ENCODE measurements around the gene RHBDL3. TPM values are rescaled to one million over a fixed set of nuclear protein-coding genes. Genes with fewer than 3 reads are reported as not detected.

The RHBDL3 gene
- total RNA-seq, 4 donors from 2014 or later: 0.29 to 3.8 (median 2.4) TPM; not detected in 1

- TF ChIP-seq POLR2A (IDR thresholded peaks at IDR 0.05): peak in 1 of 2 donors; percentile 54
- peak in 1 of 4 experiments; percentile 14 for TF ChIP-seq CTCF (IDR thresholded peaks at IDR 0.05)
- intact Hi-C loops (cut with DNase I; ENCODE audit: low total_unique reads): no loop called here
- no peaks in the 10 kb centered on the region for H3K4me1 ChIP-seq
- H3K4me3 ChIP-seq: peak within 1 kb of the TSS; percentile 52 to 58
- H3K36me3 ChIP-seq: no peaks in the 10 kb centered on the region
- H3K9me3 ChIP-seq: no peaks in the 10 kb centered on the region
- peak; percentile 66 to 82 for DNase-seq
- H3K27ac ChIP-seq: peak within 1 kb of the TSS; percentile 82 to 85
- H3K27me3 ChIP-seq: no peaks in the 10 kb centered on the region
These were observed 76.4 kb downstream of the RHBDL3 start, which contains the start of gene C17orf75 for GRCh38 chr17:32341857-32342602. Gene C17orf75 (minus strand): TSS chr17:32342173. CDS start chr17:32342139, 34 bp downstream.

GRCh38 chr17:32342603-32343325, 77.1 kb downstream of the RHBDL3 start:
- TF ChIP-seq CTCF (IDR thresholded peaks at IDR 0.05): no peak
- TF ChIP-seq POLR2A (IDR thresholded peaks at IDR 0.05): no peak
- DNase-seq: no peak
- Histone ChIP-seq H3K4me1 (no peaks in the 10 kb centered on the region), H3K4me3 (peak overlapping the region; percentile 52 to 58), H3K9me3 (no peaks in the 10 kb centered on the region), H3K27ac (peak overlapping the region; percentile 82 to 85), H3K27me3 (no peaks in the 10 kb centered on the region), H3K36me3 (no peaks in the 10 kb centered on the region)
- intact Hi-C loops (cut with DNase I; ENCODE audit: low total_unique reads): no loop called here

GRCh38 chr17:32345951-32346600, 80.4 kb downstream of the RHBDL3 start:
- Histone ChIP-seq H3K9me3 (no peaks in the 10 kb centered on the region), H3K36me3 (no peaks in the 10 kb centered on the region), H3K4me3 (no peak overlapping the region), H3K27ac (no peak overlapping the region), H3K27me3 (no peaks in the 10 kb centered on the region), H3K4me1 (no peaks in the 10 kb centered on the region)
- no peak for TF ChIP-seq CTCF (IDR thresholded peaks at IDR 0.05)
- no peak for TF ChIP-seq POLR2A (IDR thresholded peaks at IDR 0.05)
- DNase-seq: no peak
- intact Hi-C loops (cut with DNase I; ENCODE audit: low total_unique reads): no loop called here

GRCh38 chr17:32348483-32348800, 82.8 kb downstream of the RHBDL3 start:
- Histone ChIP-seq H3K36me3 (no peaks in the 10 kb centered on the region), H3K27ac (no peak overlapping the region), H3K4me1 (peaks cover 7 to 8% of the 10 kb centered on the region in 2 donors), H3K27me3 (no peaks in the 10 kb centered on the region), H3K9me3 (no peaks in the 10 kb centered on the region), H3K4me3 (no peak overlapping the region)
- intact Hi-C loops (cut with DNase I; ENCODE audit: low total_unique reads): no loop called here
- DNase-seq: no peak
- TF ChIP-seq POLR2A (IDR thresholded peaks at IDR 0.05): no peak
- TF ChIP-seq CTCF (IDR thresholded peaks at IDR 0.05): no peak

GRCh38 chr17:32349503-32349853, 83.8 kb downstream of the RHBDL3 start:
- peak overlapping the region; percentile 92 to 95 for H3K27ac ChIP-seq
- TF ChIP-seq POLR2A (IDR thresholded peaks at IDR 0.05) (no peak), CTCF (IDR thresholded peaks at IDR 0.05) (no peak)
- no peaks in the 10 kb centered on the region for H3K36me3 ChIP-seq
- H3K4me3 ChIP-seq: peak overlapping the region; percentile 72 to 82
- peak in 1 of 2 donors; percentile 21 for DNase-seq
- no peaks in the 10 kb centered on the region for H3K27me3 ChIP-seq
- H3K4me1 ChIP-seq: peaks cover 7 to 8% of the 10 kb centered on the region in 2 donors
- intact Hi-C loops (cut with DNase I; ENCODE audit: low total_unique reads): no loop called here
- H3K9me3 ChIP-seq: no peaks in the 10 kb centered on the region

Data from uterus (tissue), 4 donors.